UCSD-AML1 (cell line): ENCODE data around the gene NUP88.

Experiments used
- DNase-seq: peaks from one replicate; lab custom pipeline; 2025; ENCODE audit not compliant: unreplicated experiment; lab: John Stamatoyannopoulos, UW

The NUP88 gene

GRCh38 chr17:5361426-5361825 lies 58.0 kb downstream of the NUP88 start:
- no peak for DNase-seq

GRCh38 chr17:5355421-5356129 lies 63.9 kb downstream of the NUP88 start:
- no peak for DNase-seq

- DNase-seq: no peak
Observed at GRCh38 chr17:5354886-5355415, 64.5 kb downstream of the NUP88 start.

- no peak for DNase-seq
Observed at GRCh38 chr17:5354310-5354709, 65.2 kb downstream of the NUP88 start.

- no peak for DNase-seq
Observed at GRCh38 chr17:5352681-5353289, 66.7 kb downstream of the NUP88 start.

- DNase-seq: no peak
Observed at GRCh38 chr17:5344914-5345313, 74.5 kb downstream of the NUP88 start.
